HCT116 (cell line): ENCODE data around the gene AMBRA1. TPM values are rescaled to one million over a fixed set of nuclear protein-coding genes. Genes with fewer than 3 reads are reported as not detected.
A peak's percentile ranks its signal among the peaks of the same experiment; 100 is the strongest.

ENCODE experiments used
- ATAC-seq: fragments of 200-7000 bp; cut with Tn5 transposase; 2 replicates; pipeline ENCODE4 v1.9.1; 2020; ENCODE audit warnings: mild to moderate bottlenecking, moderate library complexity
- BruUV-seq: library from RNA; stranded (reverse); fragments of 400-500 nt; replicated peaks from 2 replicates; lab custom pipeline; 2021; lab: Mats Ljungman, UMichigan
- CTCF ChIA-PET: fragments of 300-600 bp; sonication (Branson Sonifier 250); formaldehyde crosslinking; loops from one replicate; lab custom pipeline; 2021; ENCODE audit warnings: antibody characterized with exemption; lab: Charles Lee
- POLR2A ChIA-PET: fragments of 300-600, 350-600 bp; sonication (Branson Sonifier 250); formaldehyde crosslinking; loops from one replicate; lab custom pipeline; 2021; ENCODE audit warnings: antibody characterized with exemption; lab: Charles Lee
- RAD21 ChIA-PET, 2 experiments: fragments of 300-600 bp; sonication (Branson Sonifier 250); formaldehyde crosslinking; loops; one replicate each; lab custom pipeline; 2023; ENCODE audit warnings: low total read pairs in 2 of 2; ENCODE audit not compliant: uncharacterized antibody in 2 of 2, unreplicated experiment in 2 of 2, low non-redundant PET in 1 of 2; lab: Charles Lee
- DNase-seq: peaks from one replicate; pipeline ENCODE4 v3.0.0-alpha.2; 2010; ENCODE audit warnings: low read depth, low spot score
- H2AFZ ChIP-seq: fragments of 200-600 bp; shearing (Covaris generic), sonication (generic); 2 replicates; pipeline ENCODE4 v1.6.1; 2017; ENCODE audit warnings: low read depth, mixed run types, mixed read lengths, antibody characterized with exemption, low read length; ENCODE audit not compliant: poor library complexity, severe bottlenecking
- H3K27ac ChIP-seq: 2 replicates; pipeline ENCODE4 v1.5.1; 2012; ENCODE audit warnings: low read depth, low read length
- H3K27me3 ChIP-seq: fragments of 200-600 bp; sonication (generic); 2 replicates; pipeline ENCODE4 v1.6.1; 2016; ENCODE audit warnings: mixed run types, low read length, mixed read lengths; ENCODE audit not compliant: insufficient read depth
- H3K36me3 ChIP-seq, 2 experiments: fragments of 200-500 bp in 1 of 2; fragments of 200-600 bp in 1 of 2; sonication (Bioruptor generic) in 1 of 2; sonication (generic) in 1 of 2; 2 replicates each; pipeline versions ENCODE4 v1.5.1 to v1.6.1; 2014 to 2016; ENCODE audit warnings: low read length in 2 of 2, inconsistent platforms in 1 of 2, mixed read lengths in 1 of 2, mixed run types in 1 of 2; ENCODE audit not compliant: insufficient read depth in 2 of 2, control insufficient read depth in 1 of 2
- H3K4me1 ChIP-seq, 2 experiments: fragments of 200-600 bp in 1 of 2; sonication (generic) in 1 of 2; 2 replicates each; pipeline versions ENCODE4 v1.5.1 to v1.6.1; 2012 to 2017; ENCODE audit warnings: low read length in 2 of 2, inconsistent platforms in 1 of 2, mild to moderate bottlenecking in 1 of 2, mixed read lengths in 1 of 2, mixed run types in 1 of 2, moderate library complexity in 1 of 2; ENCODE audit not compliant: insufficient read depth in 2 of 2, control insufficient read depth in 1 of 2
- H3K4me2 ChIP-seq: fragments of 200-600 bp; sonication (generic); 2 replicates; pipeline ENCODE4 v1.6.1; 2017; ENCODE audit warnings: mixed run types, low read length, mixed read lengths
- H3K4me3 ChIP-seq, 2 experiments: fragments of 200-600 bp in 1 of 2; sonication (generic) in 1 of 2; replicated peaks in 1 of 2; 2 replicates each; pipeline ENCODE4 v1.5.1; 2011 to 2016; ENCODE audit warnings: low read length in 2 of 2, control low read depth in 1 of 2, low read depth in 1 of 2, mild to moderate bottlenecking in 1 of 2, mixed read lengths in 1 of 2, mixed run types in 1 of 2
- H3K79me2 ChIP-seq: fragments of 200-600 bp; sonication (generic); 2 replicates; pipeline ENCODE4 v1.6.1; 2017; ENCODE audit warnings: mild to moderate bottlenecking, mixed run types, low read length, moderate library complexity, mixed read lengths; ENCODE audit not compliant: insufficient read depth
- H3K9ac ChIP-seq: fragments of 200-600 bp; sonication (generic); 2 replicates; pipeline ENCODE4 v1.6.1; 2016; ENCODE audit warnings: low read length, mixed read lengths
- H3K9me2 ChIP-seq: fragments of 200-600 bp; sonication (generic), shearing (Covaris generic); 2 replicates; pipeline ENCODE4 v1.6.1; 2017; ENCODE audit warnings: mixed run types, mild to moderate bottlenecking, moderate library complexity; ENCODE audit not compliant: insufficient read depth
- H3K9me3 ChIP-seq, 2 experiments: fragments of 200-500 bp in 1 of 2; fragments of 200-600 bp in 1 of 2; sonication (Bioruptor generic) in 1 of 2; sonication (generic) in 1 of 2; 2 replicates each; pipeline ENCODE4 v1.6.1; 2014 to 2017; ENCODE audit warnings: low read length in 2 of 2, mixed read lengths in 2 of 2, inconsistent platforms in 1 of 2, low read depth in 1 of 2, mild to moderate bottlenecking in 1 of 2, mixed run types in 1 of 2, moderate library complexity in 1 of 2; ENCODE audit not compliant: control insufficient read depth in 1 of 2, insufficient read depth in 1 of 2
- H4K20me1 ChIP-seq: fragments of 200-600 bp; sonication (generic), shearing (Covaris generic); 2 replicates; pipeline ENCODE4 v1.6.1; 2017; ENCODE audit warnings: mixed run types, mild to moderate bottlenecking, moderate library complexity; ENCODE audit not compliant: insufficient read depth
- CEBPB ChIP-seq: IDR thresholded peaks from 2 replicates; pipeline ENCODE4 v1.6.1; 2012; ENCODE audit warnings: low read depth
- EZH2 ChIP-seq: fragments of 200-600 bp; sonication (generic); IDR thresholded peaks from 2 replicates; pipeline ENCODE4 v1.6.1; 2017; ENCODE audit warnings: antibody characterized with exemption, mixed run types
- EZH2phosphoT487 ChIP-seq: fragments of 200-600 bp; IDR thresholded peaks from 2 replicates; pipeline ENCODE4 v1.6.1; 2018; ENCODE audit warnings: antibody characterized with exemption, borderline replicate concordance
- FOSL1 ChIP-seq: IDR thresholded peaks from 2 replicates; pipeline ENCODE4 v1.6.1; 2012; ENCODE audit warnings: low read depth
- intact Hi-C: fragments of 100-400 bp; cut with micrococcal nuclease; formaldehyde crosslinking; loops from 2 replicates; pipeline ENCODE4 v1.10.0; 2022
- total RNA-seq: library from RNA; stranded (reverse); gene quantifications from one replicate; pipeline ENCODE4 v1.2.1, GENCODE V29; 2021; ENCODE audit not compliant: unreplicated experiment
- TF ChIP-seq, protein P1 (sequence below), 3 experiments: fragments of 200-600 bp in 1 of 3; sonication (generic) in 1 of 3; IDR thresholded peaks in 2 of 3; conservative IDR thresholded peaks in 1 of 3; 2 replicates each; pipeline ENCODE4 v1.5.1; 2012 to 2017; ENCODE audit warnings: low read depth in 2 of 3, low read length in 2 of 3, antibody characterized with exemption in 1 of 3, borderline replicate concordance in 1 of 3, control low read depth in 1 of 3, mild to moderate bottlenecking in 1 of 3, mixed read lengths in 1 of 3, mixed run types in 1 of 3, moderate library complexity in 1 of 3; ENCODE audit not compliant: insufficient read depth in 1 of 3
- TF ChIP-seq, protein P2 (sequence below): IDR thresholded peaks from 2 replicates; pipeline ENCODE4 v1.6.1; 2012; ENCODE audit warnings: low read depth

AMBRA1 gene
- total RNA-seq, 1 experiment from 2014 or later, result 22.7 TPM

- H2AFZ ChIP-seq, result no peak overlapping the region
- peak overlapping the region; percentile 73 for H3K4me2 ChIP-seq
- H3K4me1 ChIP-seq, result peaks cover 8 to 52% of the 10 kb centered on the region in 2 experiments; a peak in 3 of 4 replicates
- H3K9me3 ChIP-seq, result no peaks in the 10 kb centered on the region
- ChIA-PET RAD21 (interaction anchor here in 1 of 2 experiments (0.7 kb wide), 1 partner anchor 234 kb away, joined by 3 read pairs; no protein-coding TSS in a partner anchor), POLR2A (no interaction called here), CTCF (interaction anchor here (0.9 to 1.9 kb wide), 4 partner anchors 8 to 138 kb away, joined by 3 to 13 read pairs (median 6); no protein-coding TSS in a partner anchor)
- peak overlapping the region; percentile 15; the same call in 1 of the 2 replicates for H3K27ac ChIP-seq
- TF ChIP-seq FOSL1 (no peak), EZH2 (no peak), CEBPB (no peak), EZH2phosphoT487 (no peak)
- TF ChIP-seq, protein P1, sequence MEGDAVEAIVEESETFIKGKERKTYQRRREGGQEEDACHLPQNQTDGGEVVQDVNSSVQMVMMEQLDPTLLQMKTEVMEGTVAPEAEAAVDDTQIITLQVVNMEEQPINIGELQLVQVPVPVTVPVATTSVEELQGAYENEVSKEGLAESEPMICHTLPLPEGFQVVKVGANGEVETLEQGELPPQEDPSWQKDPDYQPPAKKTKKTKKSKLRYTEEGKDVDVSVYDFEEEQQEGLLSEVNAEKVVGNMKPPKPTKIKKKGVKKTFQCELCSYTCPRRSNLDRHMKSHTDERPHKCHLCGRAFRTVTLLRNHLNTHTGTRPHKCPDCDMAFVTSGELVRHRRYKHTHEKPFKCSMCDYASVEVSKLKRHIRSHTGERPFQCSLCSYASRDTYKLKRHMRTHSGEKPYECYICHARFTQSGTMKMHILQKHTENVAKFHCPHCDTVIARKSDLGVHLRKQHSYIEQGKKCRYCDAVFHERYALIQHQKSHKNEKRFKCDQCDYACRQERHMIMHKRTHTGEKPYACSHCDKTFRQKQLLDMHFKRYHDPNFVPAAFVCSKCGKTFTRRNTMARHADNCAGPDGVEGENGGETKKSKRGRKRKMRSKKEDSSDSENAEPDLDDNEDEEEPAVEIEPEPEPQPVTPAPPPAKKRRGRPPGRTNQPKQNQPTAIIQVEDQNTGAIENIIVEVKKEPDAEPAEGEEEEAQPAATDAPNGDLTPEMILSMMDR (IDR thresholded peaks at IDR 0.05 in 2 of 3, conservative IDR thresholded peaks at IDR 0.05 in 1 of 3; ENCODE audit: borderline replicate concordance in 1 of 3, insufficient read depth in 1 of 3, low read depth in 2 of 3, low read length in 2 of 3), result no peak
- TF ChIP-seq, protein P2, sequence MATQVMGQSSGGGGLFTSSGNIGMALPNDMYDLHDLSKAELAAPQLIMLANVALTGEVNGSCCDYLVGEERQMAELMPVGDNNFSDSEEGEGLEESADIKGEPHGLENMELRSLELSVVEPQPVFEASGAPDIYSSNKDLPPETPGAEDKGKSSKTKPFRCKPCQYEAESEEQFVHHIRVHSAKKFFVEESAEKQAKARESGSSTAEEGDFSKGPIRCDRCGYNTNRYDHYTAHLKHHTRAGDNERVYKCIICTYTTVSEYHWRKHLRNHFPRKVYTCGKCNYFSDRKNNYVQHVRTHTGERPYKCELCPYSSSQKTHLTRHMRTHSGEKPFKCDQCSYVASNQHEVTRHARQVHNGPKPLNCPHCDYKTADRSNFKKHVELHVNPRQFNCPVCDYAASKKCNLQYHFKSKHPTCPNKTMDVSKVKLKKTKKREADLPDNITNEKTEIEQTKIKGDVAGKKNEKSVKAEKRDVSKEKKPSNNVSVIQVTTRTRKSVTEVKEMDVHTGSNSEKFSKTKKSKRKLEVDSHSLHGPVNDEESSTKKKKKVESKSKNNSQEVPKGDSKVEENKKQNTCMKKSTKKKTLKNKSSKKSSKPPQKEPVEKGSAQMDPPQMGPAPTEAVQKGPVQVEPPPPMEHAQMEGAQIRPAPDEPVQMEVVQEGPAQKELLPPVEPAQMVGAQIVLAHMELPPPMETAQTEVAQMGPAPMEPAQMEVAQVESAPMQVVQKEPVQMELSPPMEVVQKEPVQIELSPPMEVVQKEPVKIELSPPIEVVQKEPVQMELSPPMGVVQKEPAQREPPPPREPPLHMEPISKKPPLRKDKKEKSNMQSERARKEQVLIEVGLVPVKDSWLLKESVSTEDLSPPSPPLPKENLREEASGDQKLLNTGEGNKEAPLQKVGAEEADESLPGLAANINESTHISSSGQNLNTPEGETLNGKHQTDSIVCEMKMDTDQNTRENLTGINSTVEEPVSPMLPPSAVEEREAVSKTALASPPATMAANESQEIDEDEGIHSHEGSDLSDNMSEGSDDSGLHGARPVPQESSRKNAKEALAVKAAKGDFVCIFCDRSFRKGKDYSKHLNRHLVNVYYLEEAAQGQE, result no peak
- no peaks in the 10 kb centered on the region for H3K36me3 ChIP-seq
- no TSS peak for BruUV-seq
- H3K27me3 ChIP-seq, result no peaks in the 10 kb centered on the region
- ATAC-seq (no peak), DNase-seq (no peak)
- intact Hi-C loops, result no loop called here
- peak overlapping the region; percentile 27; the same call in 1 of the 2 replicates for H3K9ac ChIP-seq
- no peaks in the 10 kb centered on the region for H3K9me2 ChIP-seq
- no peaks in the 10 kb centered on the region for H4K20me1 ChIP-seq
- H3K79me2 ChIP-seq, result no peaks in the 10 kb centered on the region
- peak overlapping the region; percentile 30 to 47; a peak in 3 of 4 replicates for H3K4me3 ChIP-seq
These were observed 202.6 kb downstream of the AMBRA1 start for GRCh38 chr11:46391186-46391577.
